GM19193 (cell line): ENCODE results near the gene PNKP.

Experiments
- POLR2A ChIP-seq: IDR thresholded peaks from 4 replicates; pipeline ENCODE4 v1.6.1; 2011; ENCODE audit not compliant: insufficient read depth, insufficient read length; ENCODE audit errors: extremely low read depth

The PNKP gene

DNA sequence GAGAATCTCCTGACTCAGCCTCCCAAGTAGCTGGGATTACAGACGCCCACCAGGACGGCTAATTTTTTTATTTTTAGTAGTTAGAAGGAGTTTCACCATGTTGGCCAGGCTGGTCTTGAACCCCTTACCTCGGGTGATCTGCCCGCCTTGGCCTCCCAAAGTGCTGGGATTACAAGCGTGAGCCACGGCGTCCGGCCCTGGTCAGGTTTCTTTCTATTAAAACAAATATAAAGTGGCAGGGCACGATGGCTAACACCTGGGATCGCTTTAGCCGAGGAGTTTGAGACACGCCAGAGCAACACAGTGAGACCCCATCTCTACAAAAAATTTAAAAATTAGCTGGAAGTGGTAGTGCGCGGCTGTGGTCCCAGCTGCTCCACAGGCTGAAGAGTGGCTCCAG, 50.8 kb downstream of the PNKP start:
- no peak for TF ChIP-seq POLR2A

GRCh38 chr19:49814010-49814409, 53.4 kb downstream of the PNKP start:
- TF ChIP-seq POLR2A, result no peak

GRCh38 chr19:49812997-49813861, 54.1 kb downstream of the PNKP start, which contains the start of gene FUZ:
TSS of gene FUZ (minus strand) at chr19:49813292. CDS start at chr19:49813106, 186 bp downstream.
- TF ChIP-seq POLR2A, result peak; percentile 29

DNA sequence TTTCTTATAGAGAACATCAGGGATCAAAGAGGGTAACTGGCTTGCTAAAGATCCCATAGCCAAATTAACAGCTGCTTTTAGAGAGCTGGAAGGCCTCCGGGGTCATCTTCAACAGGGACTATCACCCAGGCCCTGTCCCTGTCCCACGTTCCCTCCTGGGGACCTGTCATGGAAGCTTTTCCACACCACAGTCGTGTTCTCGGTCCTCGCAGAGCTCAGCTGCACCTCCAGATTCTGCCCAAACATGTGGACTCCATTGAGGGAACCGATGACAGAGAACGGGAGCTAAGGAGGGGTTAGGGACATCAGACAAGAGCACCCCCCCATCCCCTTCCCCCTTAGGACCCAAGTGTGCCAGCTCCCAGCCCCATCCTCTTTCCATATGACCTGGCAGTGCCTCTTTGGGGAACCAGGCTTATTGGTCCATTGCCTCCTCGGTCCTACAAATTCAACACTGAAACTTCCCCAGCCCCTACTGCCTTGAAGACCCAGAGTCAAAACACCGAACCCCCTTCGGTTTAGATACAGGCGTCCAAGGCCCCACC, 54.9 kb downstream of the PNKP start:
- no peak for TF ChIP-seq POLR2A

- no peak for TF ChIP-seq POLR2A
Measured at GRCh38 chr19:49811328-49811727, 56.0 kb downstream of the PNKP start.
